Measurements from ENCODE around the gene SYPL2.
"Not testable (repeated sequence)": the region's sequence is repeated elsewhere in the genome, so short reads cannot be mapped to it uniquely, and the experiment has no call there.

The SYPL2 gene

DNA sequence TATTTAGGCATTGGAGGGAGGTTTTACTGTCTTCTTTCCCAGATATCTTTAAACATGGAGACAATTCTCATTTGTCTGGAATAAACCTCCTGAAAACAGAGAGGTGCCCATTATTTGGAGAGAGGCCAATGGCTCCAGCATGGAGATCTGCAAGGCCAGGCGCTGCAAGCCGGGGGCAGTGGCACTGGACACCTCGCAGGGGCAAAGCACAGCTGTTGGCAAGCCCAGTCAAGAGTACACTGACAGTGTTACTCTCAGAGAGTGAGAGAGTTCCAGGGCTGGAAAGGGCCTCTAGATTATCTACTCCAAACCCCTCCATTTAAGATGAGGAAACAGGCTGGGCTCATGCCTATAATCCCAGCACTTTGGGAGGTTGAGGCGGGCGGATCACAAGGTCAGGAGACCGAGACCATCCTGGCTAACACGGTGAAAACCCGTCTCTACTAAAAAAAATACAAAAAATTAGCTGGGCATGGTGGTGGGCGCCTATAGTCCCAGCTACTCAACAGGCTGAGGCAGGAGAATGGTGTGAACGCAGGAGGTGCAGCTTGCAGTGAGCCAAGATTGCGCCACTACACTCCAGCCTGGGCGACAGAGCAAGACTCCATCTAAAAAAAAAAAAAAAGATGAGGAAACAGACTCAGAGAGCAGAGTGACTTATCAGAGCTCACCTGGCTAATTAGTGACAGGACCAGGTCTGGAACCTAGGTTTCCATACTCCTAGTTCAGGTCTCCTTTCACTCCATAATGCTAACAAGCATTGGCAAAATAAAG, 7.1 kb downstream of the SYPL2 start:
- not testable (repeated sequence) for DNase-seq

DNA sequence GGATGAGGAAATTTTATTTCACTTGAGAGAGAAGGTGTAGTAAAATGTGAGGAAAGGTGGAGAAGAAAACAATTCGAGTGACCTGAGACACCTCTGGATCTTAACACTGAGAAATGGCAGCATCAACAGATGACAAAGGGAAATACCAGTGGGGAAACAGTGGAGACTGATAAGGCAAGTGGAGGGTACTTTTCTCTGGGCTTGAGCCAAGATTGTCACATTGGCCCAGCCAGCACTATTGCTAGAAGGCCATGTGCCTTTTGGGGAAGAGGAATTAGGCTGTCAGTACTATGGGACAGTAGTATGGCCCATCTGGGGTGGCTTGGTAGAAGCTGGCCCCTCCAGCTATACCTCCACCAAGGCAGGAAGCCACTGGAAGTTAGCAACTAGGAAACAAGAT, 8.4 kb downstream of the SYPL2 start:
- no peak for DNase-seq

GRCh38 chr1:109475261-109475660, 8.9 kb downstream of the SYPL2 start:
- no peak for DNase-seq

DNA sequence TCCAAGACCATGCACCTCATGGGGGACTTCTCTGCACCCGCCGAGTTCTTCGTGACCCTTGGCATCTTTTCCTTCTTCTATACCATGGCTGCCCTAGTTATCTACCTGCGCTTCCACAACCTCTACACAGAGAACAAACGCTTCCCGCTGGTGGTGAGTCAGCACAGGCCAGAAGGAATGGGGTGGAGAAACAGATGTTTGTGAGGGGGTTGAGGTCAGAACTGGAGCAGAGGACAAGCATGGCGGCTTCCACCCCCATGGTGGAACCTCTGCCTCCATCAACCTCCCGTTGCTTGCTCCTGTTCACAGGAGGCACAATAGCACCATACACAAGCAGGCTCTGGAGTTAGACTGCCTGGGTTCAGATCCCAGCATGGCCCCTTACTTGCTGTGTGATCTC, 10.5 kb downstream of the SYPL2 start:
- DNase-seq = no peak

DNA sequence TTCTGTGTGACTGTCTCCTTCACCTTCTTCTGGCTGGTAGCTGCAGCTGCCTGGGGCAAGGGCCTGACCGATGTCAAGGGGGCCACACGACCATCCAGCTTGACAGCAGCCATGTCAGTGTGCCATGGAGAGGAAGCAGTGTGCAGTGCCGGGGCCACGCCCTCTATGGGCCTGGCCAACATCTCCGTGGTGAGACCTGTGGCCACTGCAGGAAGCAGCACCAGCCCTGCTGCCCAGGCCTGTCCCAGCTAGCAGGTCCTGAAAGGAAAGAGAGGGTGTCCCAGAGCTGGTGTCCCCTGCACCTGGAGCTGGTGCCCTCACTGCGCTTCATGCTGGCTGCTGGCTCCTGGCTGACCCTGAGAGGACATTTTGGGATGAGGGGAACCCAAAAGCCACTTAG, 11.5 kb downstream of the SYPL2 start:
- no peak for DNase-seq

DNA sequence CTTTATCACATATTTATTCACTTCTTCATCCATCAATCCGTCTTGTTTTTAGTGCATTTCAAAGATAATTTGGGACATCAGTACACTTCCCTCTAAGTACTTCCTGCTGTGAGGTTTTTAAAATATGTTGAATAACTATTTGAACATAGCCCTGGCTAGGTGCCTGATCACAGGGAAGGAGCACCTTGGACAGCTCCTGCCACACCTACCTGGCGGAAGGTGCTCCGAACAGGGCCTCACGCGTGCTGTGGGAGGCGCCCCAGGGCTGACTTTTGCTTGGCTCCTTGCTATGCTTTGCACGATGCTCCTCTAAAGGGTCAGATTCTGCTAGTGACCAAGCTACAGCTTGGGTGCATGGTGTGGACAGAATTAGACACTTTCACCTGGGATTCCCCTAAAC, 12.5 kb downstream of the SYPL2 start:
- DNase-seq = no peak

DNA sequence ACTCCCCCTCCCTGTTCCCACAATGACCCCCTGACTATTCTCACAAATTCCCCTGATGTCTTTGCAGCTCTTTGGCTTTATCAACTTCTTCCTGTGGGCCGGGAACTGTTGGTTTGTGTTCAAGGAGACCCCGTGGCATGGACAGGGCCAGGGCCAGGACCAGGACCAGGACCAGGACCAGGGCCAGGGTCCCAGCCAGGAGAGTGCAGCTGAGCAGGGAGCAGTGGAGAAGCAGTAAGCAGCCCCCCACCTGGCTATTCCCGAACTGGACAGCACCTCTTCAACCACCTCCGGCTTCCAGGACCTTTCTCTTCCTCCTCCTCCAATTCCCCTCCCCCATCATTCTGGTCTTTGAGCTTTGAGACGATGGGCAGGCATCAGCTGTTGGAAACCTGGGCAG, 13.0 kb downstream of the SYPL2 start:
- no peak for DNase-seq

- no peak for DNase-seq
These were observed 13.6 kb downstream of the SYPL2 start for GRCh38 chr1:109479901-109480300.

- DNase-seq = no peak
These were observed 15.3 kb downstream of the SYPL2 start for GRCh38 chr1:109481646-109482045.

GRCh38 chr1:109482242-109482641, 15.9 kb downstream of the SYPL2 start:
- no peak for DNase-seq

DNA sequence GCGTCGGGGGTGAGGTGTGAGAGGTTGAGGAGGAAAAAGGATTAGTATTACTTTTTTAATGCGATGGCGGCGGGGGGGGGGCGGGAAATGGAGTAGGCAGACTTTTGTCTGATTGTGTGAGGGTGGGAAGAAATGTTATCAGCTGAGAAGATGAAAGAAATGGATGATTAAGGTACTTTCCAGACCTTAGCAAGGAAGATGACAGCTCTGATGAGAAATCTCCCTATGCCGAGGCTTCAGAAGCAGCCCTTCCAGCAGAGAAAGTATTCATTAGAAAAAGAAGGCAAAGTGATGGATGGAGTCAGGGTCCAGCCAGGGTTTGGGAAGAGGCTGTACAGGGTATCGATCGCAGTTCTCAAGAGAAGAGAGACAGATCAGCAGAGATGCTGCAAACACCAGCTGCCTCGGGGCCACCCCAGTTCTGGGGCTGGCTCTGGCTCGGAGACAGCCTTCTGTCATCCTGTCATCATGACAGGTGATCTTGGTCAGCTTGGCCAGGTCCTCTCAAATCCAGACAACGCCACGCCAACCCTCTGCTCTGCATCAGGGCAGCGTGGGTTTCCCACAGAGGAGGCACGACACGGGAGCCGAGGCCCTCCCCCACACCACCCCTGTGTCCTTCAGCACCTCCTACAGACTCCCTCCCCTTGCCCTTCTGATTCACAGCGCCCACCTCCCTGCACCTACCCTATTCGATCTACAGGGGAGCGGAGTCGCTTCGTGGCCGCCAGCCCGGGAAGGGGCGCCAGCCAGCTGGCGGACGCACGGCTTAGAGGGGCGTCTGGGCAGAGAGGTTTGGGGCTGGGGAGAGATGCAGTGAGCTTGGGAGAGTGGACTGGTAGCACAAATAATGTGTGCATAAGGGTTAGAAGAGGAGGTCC, 16.7 kb downstream of the SYPL2 start:
- DNase-seq = peak; percentile 61

DNA sequence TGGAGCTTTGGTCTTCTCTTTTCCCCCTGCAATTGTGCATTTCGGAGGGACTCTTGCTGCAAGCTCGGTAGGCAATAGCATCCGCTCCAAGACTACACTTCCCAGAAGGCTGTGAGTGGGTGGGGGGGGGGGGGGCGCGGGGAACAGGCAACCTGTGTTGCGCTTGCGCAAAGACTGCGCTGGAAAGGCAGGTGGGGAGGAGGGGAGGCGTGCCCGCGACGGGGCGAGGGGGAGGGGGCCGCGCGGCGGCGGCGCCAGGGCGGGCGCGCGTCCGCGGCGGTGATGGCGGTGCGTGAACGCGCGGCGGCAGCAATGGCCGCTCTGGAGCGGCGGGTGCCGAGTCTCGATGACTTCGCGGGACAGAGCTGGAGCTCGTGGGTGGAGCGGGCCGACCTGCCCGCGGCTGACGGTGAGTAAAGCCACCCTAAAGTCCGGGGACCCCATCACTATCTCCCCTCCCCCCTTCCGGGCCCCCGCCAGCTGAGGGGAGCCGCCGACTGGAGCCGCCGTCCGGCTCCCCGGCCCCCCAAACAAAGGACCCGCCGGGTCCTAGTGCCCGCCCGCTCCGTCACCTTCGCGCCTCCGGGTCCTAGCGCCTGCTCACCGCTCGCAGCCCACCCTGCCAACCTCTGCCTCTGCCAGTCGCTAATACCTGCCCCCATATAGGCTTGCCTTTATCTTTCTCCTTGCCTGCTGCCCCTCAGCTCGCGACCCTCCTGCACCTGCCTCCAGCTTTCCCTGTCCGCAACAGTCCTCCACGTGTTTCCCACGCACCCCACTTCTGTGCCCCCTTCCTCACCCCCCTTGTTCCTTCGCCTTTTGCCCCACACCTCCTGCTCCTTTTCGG, 17.5 kb downstream of the SYPL2 start, which contains the start of gene ATXN7L2:
ATXN7L2 (plus strand) TSS at position 234 of the 847 bp plus-strand sequence; CDS start at position 283, 49 bp downstream.
- peak; percentile 64 for DNase-seq

DNA sequence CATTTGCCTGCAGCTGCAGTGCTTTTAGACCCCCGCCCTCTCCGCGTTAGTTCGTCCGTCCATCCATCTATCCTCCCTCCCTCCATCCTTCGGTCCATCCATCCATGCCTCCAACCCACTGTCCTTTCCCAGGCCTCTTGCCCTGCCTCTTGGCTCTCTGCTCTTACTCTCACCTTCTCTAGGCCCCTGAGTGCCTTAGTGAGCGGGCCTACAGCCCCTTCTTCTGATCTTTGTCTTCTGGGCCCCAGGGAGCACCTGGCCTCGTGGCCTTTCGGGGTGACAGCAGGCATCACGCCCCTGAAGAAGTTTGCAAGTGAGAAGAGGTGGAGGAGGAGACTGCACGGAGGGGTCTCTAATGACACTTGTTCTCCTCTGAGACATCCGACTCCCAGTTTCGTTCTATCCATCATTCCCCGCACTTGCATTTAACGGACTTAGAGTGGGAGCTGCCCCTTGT, 18.2 kb downstream of the SYPL2 start:
- DNase-seq = no peak

DNA sequence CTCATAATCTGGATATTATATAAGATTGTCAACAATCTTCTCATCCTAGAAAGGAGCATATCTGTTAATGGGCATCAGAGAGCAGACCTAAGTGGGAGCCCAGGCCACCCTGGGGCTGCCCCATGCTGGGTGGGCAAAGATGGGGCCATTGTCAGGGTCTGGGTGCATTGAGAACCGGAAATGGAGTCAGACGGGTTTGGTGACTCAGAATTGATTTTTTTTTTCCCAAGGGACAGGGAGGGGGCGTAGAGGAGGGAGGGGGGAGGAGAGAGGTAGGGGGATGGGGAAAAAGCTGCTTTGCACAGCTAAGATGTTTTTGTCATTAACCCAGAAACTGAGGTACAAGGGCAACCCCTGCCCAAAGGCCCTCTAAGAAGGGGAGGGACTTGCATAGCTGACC, 18.7 kb downstream of the SYPL2 start:
- no peak for DNase-seq

- DNase-seq = no peak
These were observed 20.9 kb downstream of the SYPL2 start for GRCh38 chr1:109487261-109487660.

DNA sequence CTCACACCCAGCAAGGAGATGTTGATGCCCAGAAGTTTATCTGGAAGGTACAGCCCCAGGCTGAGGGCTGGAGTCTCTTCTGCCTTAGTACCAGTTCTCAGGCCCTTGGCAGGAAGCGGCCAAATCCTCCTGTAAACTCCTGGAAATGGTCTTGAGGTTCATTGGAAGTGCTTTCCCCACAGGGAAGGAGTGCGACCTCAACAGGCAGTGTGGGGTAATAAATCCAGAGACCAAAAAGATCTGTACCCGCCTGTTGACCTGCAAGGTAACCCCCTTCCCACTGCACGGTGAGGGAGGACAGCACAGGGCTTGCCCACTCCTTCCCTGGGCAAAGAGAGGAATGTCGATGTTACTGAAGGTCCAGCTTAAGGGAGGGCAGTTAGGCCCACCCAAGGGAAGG, 21.9 kb downstream of the SYPL2 start:
- DNase-seq = no peak

- no peak for DNase-seq
These were observed 22.4 kb downstream of the SYPL2 start for GRCh38 chr1:109488696-109489095.

DNA sequence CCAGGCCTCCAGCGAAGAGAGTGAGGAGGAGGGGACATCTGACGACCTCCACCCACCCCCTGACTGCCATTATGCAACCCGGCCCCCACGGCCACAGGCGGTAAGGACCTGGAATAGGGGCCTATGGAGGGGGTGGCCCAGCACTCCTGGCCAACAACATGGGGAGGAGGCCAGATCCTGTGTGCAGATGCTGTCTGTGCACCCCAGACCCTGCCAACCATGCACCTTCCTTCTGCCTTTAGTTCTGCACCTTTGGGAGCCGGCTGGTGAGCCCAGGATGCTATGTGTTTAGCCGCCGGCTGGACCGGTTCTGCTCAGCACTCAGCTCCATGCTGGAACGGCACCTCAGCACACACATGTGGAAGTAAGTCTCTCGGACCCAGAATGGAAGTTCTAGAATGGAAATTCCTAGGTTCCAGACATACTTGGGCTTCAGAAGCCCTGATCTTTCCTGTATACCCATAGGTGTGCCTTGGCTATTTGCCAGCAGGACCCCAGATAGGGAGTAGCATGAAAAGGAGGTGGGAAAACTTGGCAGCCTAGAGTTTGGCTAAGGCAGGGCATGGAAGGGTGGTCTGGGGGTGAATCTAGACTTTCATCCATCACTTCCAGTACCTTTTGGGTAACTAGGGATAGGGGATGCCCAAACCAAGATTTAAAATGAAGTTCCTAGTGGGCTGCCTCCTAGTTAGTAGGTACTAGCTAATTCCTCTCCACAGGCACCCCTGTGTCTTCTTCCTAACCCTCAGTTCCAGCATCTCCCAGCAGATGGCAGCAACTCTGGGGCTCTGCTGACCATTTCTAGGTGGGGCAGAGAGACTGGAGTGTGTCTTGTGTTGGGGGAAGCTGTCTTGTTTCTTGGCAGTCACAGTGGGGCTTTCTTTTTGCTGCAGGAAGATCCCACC, 23.9 kb downstream of the SYPL2 start:
- DNase-seq = peak; percentile 35

DNA sequence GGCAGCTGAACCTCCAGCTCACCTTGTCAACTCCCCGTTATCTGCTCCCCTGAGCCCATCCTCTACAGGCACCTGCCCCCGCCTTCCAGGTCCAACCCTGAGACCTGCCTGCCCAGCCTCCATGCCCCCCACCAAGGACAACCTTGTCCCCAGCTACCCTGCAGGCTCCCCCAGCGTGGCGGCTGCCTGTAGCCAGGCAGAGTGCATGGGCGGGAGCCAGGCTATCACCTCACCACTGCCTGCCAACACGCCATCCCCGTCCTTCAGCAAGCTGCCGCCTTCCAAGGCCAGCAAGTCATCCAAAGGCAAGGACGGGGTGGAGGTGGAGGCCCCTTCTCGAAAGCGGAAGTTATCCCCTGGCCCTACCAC, 24.6 kb downstream of the SYPL2 start:
- DNase-seq = no peak

DNA sequence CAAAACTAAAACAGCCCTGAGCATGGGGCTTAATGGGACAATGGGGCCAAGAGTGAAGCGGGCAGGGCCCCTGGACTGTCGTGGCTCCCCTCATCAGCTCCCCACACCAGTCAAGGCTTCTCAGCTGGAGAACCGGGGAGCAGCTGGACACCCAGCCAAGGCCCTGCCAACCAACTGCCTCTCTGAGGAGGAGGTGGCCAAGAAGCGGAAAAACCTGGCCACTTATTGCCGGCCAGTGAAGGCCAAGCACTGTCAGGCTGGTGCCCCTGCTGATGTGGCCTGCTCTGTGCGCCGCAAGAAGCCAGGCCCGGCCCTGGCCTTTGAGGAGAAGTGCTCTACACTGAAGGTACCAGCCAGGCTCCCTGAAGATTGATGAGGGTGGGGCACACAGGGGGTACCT, 25.0 kb downstream of the SYPL2 start:
- DNase-seq = no peak

DNA sequence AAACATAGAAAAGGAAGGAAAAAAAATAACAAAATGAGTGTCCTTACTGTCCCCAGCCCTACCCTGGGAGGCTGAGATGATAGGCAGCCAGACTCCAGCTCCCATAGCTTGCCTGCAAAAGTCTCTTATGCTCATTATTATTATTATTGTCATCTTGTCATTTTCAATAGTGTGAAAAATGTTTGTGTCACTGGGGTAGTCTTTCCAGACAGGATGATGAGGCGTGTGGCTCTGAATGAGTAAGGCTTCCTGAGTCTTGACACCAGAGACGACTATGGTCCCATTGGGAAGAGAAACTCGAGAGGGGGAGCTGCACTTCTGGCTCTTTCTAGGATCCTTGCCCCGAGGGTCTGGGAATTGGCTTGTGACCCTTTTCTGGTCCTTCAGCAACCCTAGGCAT, 26.4 kb downstream of the SYPL2 start:
- DNase-seq = no peak

GRCh38 chr1:109493227-109493626, 26.9 kb downstream of the SYPL2 start:
- no peak for DNase-seq

Data from NCI-H748 treated with DMSO at 0.1 percent for 48 hours (cell line).